ENCODE measurements around the gene DIPK2B.

DNA sequence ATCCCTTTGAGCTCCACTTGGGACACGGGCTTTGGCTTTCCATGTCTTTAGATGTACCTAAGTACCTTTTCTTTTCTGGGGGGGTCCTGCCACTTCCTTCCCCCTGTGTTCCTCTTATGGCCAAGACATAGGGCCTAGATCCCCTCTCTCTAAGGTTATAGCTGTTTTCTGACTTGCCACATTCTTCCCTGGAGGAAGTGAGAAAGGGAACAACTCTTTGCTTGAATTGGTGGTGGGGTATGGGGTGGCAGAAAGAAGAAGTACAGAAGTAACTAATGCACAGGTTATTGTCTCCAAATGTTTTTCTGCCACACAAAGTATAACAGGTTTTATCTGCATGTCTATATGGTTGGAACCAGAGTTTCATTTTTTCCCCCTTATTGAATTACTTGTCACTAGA, 29.7 kb upstream of the DIPK2B start:
- TF ChIP-seq, protein P1, sequence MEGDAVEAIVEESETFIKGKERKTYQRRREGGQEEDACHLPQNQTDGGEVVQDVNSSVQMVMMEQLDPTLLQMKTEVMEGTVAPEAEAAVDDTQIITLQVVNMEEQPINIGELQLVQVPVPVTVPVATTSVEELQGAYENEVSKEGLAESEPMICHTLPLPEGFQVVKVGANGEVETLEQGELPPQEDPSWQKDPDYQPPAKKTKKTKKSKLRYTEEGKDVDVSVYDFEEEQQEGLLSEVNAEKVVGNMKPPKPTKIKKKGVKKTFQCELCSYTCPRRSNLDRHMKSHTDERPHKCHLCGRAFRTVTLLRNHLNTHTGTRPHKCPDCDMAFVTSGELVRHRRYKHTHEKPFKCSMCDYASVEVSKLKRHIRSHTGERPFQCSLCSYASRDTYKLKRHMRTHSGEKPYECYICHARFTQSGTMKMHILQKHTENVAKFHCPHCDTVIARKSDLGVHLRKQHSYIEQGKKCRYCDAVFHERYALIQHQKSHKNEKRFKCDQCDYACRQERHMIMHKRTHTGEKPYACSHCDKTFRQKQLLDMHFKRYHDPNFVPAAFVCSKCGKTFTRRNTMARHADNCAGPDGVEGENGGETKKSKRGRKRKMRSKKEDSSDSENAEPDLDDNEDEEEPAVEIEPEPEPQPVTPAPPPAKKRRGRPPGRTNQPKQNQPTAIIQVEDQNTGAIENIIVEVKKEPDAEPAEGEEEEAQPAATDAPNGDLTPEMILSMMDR (IDR thresholded peaks at IDR 0.05): no peak
- no peak for TF ChIP-seq POLR2AphosphoS5 (IDR thresholded peaks at IDR 0.05; ENCODE audit: low read depth, low read length)
